ENCODE results near the gene NPSR1.

NPSR1 gene

DNA sequence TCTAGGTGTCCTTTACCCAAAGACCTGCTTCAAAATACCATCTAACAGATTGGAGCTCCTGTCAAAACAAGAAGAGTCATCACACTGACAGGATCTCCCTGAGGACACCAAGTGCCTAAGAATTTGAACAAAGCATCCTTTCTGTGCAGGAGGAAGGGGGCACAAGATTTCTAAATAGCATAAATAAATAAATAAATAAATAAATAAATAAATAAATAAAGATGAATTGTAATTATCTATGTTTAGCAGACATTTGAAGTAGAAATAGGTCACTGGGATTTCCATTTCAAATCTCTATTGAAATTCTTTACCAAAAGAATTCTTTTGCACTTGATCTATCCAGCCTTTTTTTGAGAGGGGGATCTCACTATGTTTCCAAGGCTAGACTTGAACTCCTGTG, 65.3 kb downstream of the NPSR1 start:
- DNase-seq (ENCODE audit: low read depth in 2 of 2): no peak

DNA sequence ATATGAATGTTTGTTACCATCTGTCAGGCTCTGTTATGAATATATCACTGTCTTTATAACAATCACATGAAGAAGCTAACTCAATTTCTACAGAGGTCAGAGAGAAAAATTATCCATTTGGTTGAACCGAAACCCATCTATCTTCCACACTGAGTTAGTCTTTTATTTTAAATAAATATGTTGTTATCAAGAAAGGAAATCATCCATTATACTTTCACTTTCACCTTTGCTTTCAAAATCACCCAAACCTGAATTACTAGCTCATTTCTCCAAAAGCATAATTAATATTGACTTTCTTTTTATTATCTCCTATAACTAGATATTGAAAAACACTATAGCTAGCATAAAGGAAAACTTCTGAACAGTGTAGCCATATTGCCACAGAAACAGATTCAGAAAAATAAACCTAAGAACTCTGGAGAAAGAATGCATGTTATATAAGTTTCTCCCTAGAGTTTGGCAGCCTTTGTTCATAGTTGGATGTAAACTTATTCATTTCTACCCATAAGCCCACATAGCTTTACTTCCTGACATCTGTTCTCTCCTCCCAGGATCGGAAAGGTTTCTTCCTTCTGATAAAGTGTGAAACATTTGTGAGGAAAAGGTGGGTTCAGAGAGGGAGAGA, 66.0 kb downstream of the NPSR1 start:
- no peak for DNase-seq (ENCODE audit: low read depth in 2 of 2)

DNA sequence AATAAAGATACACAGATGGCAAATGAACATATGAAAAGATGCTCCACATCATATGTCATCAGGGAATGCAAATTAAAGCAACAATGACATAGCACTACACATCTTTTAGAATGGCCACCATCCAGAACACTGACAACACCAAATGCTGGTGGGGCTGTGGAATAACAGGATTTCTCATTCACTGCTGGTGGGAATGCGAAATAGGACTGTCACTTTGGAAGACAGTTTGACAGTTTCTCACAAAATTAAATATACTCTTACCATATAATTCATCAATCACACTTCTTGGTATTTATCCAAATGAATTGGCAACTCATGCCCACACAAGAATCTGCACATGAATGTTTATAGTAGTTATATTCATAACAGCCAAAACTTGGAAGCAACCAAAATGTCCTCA, 68.2 kb downstream of the NPSR1 start:
- DNase-seq (ENCODE audit: low read depth in 2 of 2): no peak

DNA sequence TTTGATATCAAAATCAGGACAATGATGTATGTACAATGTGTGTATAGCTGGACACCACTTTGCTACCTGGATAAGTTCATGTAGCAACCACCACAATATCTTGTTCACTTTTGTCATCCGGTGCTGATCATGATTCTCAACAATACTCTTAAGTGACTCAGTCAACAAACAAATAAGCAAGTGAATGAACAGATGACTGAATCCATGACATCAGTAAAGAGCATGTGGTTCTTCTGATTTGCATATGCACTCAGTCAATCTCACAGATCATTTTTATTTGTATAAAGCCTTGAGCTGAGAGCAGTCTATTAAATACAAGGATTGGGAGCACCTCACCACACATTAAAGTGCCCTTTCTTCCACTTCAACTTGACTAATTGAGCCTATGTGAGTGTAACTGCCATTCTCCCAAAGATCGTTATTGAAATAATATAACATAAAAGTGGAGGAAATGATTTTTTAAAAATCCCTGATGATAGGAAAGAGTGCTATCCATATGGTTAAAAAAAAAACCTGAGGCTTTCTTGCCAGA, 69.5 kb downstream of the NPSR1 start:
- DNase-seq (ENCODE audit: low read depth in 2 of 2): no peak

DNA sequence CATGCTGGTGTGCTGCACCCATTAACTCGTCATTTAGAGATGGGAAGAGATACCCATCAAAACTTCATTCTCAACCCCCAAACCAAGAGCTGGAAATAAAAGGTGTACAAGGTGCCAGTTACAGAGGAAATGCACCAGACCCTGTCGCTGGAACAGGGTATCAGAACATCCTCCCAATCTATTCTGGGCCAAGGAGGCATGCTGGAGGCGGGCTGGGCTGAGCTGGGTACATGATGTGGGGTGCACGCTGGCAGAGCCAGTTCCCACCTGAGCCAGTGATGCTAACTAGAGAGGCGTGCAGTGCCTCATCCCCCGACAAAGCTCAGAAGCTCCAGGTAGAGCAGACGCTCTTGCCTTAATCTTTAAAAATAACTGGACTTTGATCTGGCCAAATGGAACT, 70.1 kb downstream of the NPSR1 start:
- DNase-seq (ENCODE audit: low read depth in 2 of 2): no peak

DNA sequence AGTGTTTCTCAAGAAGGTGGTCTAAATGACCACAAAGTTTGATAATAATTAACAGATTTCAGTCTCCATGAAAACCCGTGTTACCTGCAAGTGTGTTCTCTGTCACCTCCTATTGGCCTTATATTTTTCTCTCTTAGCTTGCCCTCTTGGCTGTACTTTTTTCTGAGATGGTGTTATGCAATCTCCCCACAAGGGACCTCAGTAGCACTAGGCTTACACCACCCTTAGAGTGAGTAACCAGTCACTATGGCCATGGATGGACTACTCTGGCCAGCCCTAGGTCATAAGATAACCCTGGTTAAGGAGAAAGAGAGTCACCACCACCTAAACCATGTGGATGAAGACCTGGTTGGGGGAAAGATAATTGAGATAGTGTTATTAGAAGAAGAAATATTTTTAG, 76.8 kb downstream of the NPSR1 start:
- no peak for DNase-seq (ENCODE audit: low read depth in 2 of 2)

DNA sequence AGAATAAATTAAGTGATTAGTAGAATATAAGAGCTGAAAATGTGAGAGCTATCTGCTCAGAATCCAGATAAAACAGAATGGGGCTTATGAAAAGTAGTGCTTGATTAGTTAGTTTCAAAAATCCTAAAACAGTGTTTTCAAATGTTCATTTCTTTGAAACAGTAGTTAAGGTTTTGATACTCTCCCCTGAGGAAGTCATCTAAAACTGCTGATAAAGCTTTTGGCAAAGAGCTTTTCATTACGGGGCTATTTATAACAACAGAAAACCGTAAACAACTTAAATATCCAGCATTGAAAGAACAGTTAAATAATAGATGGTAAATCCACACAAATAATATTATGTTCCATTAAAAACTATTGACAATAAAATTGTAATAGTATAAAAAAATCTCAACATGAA, 77.5 kb downstream of the NPSR1 start:
- DNase-seq (ENCODE audit: low read depth in 2 of 2): no peak

DNA sequence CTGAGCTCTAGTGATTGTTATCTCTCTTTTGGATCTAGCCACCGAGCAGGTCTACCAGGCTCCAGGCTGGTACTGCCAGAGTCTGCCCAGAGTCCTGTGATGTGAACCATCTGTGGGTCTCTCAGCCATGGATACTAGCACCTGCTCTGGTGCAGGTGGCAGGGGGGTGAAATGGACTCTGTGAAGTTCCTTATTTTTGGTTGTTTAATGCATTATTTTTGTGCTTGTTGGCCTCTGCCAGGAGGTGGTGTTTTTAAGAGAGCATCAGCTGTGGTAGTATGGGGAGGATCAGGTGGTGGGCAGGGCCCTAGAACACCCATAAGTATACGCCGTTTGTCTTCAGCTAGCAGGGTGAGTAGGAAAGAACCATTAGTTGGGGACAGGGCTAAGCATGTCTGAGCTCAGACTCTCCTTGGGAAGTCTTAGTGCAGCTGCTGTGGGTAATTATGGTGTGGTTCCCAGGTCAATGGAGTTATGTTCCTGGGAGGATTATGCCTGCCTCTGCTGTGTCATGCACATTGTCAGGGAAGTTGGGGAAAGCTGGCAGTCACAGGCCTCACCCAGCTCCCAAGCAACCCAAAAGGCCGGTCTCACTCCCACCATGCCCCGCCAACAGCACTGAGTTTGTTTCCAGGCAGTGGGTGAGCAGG, 81.8 kb downstream of the NPSR1 start:
- no peak for DNase-seq (ENCODE audit: low read depth in 2 of 2)

DNA sequence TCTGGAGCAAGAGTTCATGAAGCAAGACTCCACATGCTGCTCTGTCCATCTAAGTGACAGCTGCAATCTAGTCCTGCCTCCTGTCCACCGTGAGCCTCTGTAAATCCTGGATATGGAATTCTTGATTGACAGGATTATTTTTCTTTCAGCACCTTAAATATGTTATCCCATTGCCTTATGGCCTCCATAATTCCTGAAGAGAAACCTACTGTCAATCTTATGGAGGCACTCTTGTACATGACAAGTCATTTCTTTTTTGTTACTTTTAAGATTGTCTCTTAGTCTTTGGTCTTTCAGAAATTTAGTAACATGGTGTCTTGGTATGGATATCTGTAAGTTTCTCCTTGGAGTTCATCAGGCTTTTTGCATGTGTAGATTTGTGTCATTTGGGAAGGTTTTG, 82.8 kb downstream of the NPSR1 start:
- DNase-seq (ENCODE audit: low read depth in 2 of 2): no peak

DNA sequence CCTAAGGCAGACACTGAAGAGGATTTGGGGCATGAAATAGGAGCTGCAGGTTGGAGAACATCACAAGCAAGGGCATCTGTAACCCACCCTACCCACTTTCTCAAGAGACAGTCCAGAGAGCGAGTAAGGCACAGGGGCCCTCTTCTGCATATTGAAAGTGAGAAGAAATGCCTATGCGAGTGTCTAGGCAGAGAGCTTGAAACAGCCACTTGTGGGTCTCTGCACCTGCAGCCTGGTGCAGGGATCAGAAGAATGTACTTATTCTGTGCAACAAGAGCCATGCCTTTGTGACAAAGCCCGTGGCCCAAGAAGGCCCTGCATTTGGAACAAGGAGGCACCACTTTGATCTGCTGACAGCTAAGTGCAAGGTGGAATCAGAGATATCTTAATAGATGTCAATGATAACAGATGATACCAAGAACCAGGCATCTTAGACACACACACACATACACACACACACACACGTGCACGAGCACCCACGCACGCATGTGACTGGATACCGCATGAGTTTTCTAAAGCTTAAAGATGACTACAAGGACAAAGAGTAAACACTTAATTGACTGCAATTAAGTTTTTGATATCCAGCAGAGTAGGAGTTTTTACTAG, 89.3 kb downstream of the NPSR1 start:
- DNase-seq (ENCODE audit: low read depth in 2 of 2): no peak

DNA sequence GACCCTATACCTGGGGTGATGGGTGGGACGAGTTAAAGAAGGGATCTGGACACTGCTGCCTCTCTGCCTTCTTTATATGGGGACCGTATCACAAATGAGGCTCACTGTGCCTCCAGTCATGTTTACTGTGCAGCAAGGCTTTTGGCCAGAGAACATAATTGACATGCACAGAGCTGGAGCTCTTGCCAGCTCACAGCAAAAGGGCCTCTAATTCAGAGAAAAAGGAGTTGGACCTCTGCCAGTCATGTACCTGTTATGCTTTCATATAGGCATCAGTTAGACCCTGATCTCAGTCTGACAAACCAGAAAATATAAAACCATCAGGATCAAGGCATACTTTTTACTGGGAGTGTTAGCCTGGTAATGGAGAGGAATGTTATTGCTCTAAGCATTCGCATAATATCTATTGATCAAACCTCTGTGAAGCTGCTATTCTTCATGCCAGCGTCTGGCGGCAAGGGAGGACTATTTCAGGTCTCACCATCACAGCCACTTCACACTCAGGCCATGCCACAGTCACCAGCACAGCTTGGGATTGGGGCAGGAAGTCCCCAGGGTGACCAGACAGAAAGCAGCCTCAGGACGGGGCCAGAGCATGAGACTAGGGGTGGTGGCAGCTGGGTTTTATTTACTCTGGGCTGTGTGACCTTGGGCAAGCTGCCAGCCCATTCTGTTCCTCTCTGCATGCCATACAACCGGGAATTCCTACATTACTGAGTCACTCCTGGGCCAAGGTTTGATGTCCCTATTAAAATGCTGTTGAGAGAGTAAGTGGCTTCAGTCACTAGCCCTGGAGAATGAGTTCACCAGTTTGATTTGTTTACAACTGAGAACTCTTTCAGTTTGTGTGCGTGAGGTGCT, 90.1 kb downstream of the NPSR1 start:
- no peak for DNase-seq (ENCODE audit: low read depth in 2 of 2)

DNA sequence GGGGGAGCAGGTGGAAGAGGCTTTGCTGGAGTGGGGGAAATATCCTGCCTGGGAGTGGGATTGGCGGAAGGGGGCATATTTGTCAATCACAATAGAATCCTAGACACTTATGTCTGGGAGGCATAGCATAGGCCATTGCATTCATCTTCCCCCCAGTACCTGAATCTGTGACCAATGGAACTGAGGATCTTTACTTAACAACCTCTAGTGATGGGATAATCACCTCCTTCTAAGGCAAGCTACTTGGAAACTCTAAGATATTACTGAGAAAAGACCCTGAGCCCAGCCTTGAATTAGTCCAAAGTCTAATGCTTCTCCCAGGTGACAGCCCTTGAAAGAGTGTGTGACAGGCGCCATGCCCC, 90.7 kb downstream of the NPSR1 start:
- DNase-seq (ENCODE audit: low read depth in 2 of 2): no peak

DNA sequence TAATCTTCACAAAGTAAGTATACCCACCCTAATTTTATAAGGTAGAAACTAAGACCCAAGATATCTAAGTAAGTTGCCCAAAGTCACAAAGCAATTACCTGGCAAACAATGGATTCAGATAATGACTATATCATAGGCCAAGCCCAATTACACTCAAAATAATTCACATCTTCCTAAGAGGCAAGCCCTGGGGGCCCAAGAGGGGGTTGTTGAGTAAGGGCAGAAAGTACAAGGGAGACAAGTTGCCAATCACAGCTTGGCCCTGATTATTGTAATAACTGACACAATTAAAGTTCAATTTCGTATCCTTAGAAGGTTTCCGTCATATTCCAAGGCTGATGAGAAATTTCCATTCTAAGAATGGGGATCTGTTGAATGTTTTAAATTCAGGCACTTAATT, 91.4 kb downstream of the NPSR1 start:
- DNase-seq (ENCODE audit: low read depth in 2 of 2): no peak

DNA sequence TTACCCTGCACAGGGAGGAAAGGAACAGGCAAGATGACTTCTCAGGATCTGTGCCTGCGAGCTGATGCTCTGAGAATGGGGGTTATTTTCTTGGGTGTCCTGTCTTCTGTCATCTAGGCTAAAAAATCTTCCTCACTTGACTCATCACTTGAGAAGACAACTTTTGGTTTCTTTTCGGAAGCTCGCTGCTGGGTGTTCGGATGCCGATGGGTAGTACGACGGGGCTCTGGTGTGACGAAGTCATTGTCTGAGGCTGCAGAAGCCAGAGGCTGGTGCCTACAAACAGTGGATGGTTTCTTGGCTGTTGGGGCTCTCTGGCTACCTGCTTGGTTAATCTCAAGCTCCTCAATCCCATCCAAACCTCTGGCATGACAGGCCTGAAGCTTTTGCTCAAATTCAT, 92.2 kb downstream of the NPSR1 start:
- DNase-seq (ENCODE audit: low read depth in 2 of 2): no peak

DNA sequence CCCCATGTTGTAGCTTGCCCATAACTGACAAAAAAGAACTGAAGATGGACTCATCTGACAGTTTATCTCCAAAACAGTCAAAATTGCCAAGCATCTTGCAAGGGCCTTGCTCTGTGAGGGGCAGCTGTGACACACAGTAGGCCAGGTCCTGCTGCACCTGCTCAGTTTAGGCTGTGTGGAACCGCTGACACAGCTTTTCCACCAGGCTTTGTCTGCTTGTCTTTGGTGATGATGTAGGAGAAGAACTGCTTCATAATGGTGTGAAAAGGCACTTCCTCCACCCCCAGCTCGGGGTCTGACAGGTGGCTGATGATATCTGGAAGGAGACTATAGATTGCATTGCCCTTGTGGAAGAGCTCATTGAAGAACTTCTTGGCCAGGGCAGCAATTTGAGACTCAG, 92.6 kb downstream of the NPSR1 start:
- DNase-seq (ENCODE audit: low read depth in 2 of 2): no peak

DNA sequence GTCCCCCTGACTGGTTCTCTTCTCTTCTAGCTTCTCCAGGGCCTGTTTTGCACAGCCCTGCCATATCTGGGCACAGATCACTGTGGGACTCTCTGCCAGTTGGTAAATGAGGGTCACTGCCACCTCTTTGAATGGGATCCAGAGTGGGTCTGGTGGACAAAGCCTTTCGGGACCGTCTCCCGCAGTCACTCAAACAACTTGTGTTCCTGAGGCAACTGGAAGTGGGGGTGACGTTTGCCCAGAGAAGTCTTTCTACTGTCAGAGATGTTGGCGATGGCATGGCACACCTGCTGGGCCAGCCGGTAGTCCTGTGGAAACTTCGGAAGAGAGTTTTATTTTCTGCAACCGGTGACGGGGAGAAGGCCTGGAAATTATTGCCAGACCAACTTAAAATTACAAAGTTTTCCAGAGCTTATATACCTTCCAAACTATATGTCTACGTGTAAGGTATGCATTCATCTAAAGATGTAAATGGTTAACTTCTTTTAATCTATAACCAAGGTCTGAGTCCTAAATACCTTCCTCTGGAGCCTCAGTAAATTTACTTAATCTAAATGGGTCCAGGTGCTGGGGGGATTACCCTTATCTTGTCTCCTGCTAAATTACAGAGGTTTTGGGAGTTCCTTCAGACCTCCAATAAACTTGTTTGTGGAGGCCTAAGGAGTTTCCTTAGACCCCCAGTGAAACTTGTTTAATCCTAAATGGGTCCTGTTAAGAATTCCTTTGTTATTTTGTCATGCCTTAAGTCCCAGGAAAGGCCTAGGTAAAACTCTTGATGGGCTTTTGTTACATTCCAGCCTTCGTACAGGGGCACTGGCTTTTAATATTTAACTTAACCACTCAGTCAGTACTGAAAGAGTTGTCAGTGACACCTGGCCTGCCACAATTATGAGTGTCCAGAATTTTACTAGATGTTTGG, 94.0 kb downstream of the NPSR1 start:
- DNase-seq (ENCODE audit: low read depth in 2 of 2): no peak

DNA sequence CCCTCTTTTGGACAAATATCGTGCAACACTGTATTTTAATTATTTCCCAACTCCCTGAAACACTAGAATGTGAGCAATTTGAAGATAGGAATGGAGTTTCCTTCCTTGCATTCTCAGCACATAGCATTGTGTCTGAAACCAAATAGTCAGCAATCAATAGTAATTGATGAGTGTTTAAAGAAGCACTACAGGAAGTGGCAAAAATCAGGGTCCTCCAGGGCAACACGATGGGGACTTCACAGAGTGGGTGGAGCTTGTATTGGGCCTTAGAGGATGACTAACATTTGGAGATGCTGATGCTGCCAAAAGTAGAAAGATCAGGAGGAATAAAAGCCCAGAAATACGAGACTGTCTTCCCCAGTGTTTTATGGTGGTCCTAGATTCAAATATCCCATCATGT, 94.9 kb downstream of the NPSR1 start:
- DNase-seq (ENCODE audit: low read depth in 2 of 2): no peak

DNA sequence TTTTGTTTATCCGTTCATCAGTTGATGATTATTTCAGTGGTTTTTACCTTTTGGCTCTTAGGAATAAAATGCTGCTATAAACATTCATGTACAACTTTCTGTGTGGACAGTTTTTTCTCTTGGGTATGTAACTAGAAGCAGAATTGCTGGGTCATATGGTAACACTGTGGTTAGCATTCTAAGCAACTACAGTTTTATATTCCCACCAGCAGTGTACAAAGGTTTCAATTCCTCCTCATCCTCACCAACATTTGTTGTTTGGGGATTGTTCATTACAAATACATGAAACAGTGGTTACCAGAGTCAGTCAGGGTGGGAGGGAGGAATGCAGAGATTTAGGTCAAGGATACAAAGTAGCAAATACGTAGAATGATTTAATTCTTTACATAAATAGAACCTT, 97.0 kb downstream of the NPSR1 start:
- DNase-seq (ENCODE audit: low read depth in 2 of 2): no peak

DNA sequence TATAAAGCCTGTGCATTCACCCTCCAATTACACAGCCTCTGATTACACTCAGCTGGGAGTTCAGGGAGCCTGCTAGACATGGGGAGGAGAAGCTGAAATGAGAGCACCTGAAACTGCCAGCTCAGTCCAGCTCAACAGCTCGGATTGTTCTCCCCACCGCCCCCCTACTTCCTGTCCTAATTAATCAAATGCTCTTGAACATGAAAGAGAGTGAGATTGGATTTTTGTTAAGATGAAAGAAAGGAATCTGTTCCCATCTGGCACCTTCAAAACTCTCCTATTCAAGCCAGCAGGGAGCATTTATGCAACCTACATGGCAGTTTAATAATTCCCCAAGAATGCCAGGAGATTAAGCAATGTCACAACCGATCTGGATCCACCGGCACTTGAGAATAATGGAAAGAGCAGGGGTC, 98.0 kb downstream of the NPSR1 start:
- DNase-seq (ENCODE audit: low read depth in 2 of 2): no peak

DNA sequence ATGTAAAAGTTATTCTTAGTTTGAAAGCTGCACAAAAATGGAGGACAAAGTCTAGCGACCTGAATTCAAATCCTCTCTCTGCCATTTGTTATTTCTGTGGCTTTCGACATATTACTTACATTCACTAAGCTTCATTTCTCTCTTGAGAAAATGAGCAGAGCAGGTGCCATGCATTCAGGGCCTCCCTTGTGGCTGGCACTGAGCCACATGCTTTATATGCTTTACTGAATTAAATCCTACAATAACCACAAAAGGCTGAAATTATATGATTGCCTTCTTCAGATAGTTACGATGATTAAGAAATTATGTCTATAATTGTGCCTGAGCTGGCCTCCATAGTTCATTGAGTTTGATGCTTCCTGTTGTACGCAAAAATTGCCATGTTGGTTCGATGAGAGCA, 98.7 kb downstream of the NPSR1 start:
- no peak for DNase-seq (ENCODE audit: low read depth in 2 of 2)

DNA sequence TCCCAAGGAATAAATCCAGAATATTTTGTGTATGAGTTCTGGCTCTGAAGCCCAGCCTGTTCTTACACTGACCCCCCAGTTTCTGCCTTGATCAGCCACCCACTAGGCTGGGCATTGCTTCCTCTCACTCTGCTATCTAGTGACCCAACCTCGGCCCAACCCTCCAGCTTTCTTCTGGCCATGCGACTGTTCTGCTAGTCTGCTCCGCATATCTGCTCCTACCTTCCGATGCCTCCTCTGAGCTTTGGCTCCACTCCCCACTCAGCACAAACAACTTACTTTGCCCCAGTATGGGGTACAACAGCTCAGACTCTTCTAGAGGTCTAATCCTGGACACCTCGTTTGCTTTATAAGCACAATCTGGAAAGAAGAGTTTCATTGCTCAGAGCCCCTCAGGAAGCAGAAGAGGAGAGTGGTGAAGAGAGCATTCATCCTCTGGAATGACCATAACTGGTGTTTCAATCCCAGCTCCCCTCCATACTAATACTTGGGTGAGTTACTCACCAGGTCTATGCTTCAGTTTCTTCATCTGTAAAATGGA, 99.6 kb downstream of the NPSR1 start:
- no peak for DNase-seq (ENCODE audit: low read depth in 2 of 2)
